GM12873 (cell line): ENCODE data around the gene SLC24A5.

Experiments used
- TF ChIP-seq, protein P1 (sequence below): IDR thresholded peaks from 2 replicates; pipeline ENCODE4 v1.5.1; 2012; ENCODE audit warnings: low read depth, mild to moderate bottlenecking, moderate library complexity, low read length, control low read depth; ENCODE audit not compliant: insufficient read depth; ENCODE audit errors: missing control alignments

SLC24A5 gene

DNA sequence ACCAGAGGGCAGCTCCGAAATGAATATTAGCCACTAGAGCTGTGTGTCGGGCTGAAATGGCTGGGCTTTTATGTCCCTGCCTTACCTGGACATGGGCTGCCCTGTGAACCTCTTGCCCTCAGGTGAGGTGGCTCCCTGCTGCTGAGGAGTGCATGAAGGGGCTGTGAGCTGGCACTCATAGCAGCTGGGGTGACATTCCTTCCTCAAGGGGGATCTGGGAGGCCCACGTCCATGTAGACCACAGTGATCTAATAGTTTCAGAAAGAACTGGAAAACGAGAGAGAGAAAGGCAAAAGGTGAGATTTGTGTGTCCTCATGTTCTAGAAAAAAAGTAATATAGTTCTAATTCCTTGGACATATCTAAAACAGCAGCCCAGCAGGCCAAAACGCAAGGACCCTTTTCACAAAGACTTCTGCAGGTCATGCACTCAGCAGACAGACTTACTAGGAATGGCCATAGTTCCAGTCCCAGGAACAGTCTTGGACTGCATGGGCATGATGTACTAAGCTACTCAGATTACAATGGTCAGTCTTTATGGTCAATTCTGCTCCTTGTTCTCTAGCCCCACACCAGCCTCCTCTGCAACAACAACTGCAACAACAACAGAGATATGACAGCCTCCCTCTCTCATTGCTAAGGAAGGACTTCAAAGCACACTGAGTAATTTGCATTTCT is 10.8 kb upstream of the SLC24A5 start:
- TF ChIP-seq, protein P1, sequence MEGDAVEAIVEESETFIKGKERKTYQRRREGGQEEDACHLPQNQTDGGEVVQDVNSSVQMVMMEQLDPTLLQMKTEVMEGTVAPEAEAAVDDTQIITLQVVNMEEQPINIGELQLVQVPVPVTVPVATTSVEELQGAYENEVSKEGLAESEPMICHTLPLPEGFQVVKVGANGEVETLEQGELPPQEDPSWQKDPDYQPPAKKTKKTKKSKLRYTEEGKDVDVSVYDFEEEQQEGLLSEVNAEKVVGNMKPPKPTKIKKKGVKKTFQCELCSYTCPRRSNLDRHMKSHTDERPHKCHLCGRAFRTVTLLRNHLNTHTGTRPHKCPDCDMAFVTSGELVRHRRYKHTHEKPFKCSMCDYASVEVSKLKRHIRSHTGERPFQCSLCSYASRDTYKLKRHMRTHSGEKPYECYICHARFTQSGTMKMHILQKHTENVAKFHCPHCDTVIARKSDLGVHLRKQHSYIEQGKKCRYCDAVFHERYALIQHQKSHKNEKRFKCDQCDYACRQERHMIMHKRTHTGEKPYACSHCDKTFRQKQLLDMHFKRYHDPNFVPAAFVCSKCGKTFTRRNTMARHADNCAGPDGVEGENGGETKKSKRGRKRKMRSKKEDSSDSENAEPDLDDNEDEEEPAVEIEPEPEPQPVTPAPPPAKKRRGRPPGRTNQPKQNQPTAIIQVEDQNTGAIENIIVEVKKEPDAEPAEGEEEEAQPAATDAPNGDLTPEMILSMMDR = no peak

DNA sequence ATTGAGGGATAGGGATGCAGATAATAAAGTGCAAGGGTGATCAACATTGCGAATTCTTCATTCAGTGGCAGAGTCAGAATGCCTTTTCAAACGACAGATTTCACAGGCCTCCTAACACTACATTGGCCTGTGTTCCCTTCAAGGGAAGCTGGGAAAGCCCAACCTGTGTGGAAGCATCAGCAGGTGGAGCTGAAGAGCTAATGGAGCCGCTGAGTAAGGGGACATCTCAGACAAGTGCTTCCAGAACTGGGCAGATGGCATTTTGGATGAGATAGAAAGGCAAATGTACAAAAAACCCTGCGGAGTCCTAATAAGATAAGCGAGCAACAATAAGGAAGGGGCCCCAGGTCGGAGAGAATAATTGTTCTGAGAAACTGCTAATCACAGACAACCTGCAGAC is 8.5 kb upstream of the SLC24A5 start:
- TF ChIP-seq, protein P1 = peak; percentile 49

DNA sequence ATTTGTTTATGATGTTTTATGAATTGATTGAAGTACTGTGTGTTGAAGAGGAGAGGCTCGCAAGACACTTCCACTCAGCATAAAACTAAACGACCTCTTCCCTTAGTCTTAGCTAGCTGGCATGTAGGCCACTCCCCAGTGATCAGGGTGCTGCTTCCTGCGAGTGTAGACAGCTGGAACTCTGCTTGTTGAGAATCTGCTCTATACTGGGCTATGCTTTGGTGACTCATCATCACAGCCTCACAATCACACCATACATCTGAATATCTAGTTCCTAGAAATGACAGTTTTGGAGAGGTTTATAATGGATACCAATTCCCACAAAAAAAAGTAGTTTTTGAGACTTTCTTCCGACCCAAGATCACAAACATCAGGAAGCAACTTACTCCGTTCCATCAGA is 1.5 kb upstream of the SLC24A5 start:
- TF ChIP-seq, protein P1 = no peak

DNA sequence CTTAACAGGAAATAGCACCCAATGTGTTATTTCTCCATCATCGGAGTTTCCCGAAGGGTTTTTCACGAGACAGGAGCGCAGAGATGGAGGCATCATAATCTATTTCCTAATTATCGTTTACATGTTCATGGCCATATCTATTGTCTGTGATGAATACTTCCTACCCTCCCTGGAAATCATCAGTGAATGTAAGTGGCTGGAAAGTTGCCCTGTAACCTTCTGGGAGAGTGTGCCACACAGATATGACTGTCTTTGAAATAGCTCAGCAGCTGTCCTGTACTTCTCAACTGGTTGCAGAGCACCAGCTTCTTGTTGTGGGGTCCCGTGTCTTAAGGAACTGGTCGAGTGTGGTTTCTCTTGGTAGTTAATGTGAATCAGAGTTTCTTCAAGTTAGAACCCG is 1.1 kb downstream of the SLC24A5 start:
- TF ChIP-seq, protein P1 = no peak

DNA sequence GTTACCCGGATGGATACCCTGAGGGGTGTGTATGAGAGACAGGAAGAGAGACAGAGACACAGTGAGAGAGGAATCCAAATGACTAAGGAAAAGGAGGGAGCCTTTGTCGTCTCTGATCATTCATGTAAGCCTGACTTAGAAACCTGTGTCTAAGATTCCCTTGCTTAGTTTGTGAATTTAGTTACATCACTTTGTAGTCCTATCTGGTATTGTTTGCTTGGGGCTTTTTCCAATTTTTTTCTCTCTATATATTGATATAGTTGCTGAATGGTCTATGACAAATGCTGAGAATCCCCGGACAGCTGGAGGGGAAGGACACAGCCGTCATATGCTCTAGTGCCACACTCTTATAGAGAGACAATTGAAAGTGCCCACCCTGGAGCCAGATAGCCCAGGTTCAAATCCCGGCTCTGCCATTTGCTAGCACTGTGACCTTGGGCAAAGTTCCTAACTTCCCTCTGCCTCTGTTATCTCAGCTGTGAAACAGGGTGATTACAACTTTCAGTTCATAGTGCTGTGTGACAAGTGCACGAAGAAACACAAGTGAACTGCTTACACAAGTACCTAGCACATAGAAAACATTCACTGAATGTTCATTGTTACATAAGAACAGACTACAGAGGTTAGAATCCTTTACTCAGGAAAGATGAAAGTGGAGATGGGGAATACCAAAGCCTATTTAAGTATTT is 6.0 kb downstream of the SLC24A5 start:
- TF ChIP-seq, protein P1 = no peak

DNA sequence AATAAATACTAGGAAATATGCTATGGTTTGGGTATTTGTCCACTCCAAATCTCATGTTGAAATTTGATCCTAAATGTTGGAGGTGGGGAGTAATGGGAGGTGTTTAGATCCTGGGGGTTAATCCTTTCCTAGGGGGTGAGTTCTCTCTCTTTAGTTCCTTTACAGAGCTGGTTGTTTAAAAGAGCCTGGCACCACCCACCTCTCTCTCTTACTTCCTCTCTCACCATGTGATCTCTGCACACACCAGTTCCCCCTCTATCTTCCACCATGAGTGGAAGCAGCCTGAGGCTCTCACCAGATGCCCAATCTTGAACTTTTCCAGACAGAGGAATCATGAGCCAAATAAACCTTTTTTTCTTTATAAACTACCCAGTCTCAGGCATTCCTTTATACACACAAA is 10.5 kb downstream of the SLC24A5 start:
- TF ChIP-seq, protein P1 = no peak

DNA sequence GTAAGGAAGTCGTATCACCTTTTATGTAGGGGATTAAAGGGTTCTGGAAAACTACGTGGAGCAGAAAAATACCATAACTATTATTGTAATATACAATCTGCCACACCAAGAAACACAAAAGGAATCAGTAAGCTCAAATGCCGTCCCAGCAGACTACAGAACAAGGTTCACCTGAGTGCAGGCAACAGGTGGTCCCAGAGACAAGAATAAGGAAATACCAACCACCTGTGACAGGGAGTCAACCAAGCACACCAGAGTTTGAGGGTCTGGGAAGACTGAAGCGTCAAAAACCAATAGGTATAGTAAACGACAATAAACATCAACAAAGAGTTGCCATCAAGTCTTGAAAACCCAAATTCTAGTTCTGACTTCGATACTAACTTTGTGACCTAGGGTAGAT is 12.1 kb downstream of the SLC24A5 start:
- TF ChIP-seq, protein P1 = no peak
